IMR-90 (cell line): ENCODE results near the gene CTAG2. TPM values are rescaled to one million over a fixed set of nuclear protein-coding genes. Genes with fewer than 3 reads are reported as not detected.

ENCODE experiments used
- ATAC-seq: fragments of 200-7000 bp; cut with Tn5 transposase; 2 replicates; pipeline ENCODE4 v1.9.1; 2020; ENCODE audit warnings: low read depth, mild to moderate bottlenecking, moderate library complexity
- BruUV-seq: library from RNA; stranded (reverse); fragments of 400-500 nt; replicated peaks from 2 replicates; lab custom pipeline; 2021; lab: Mats Ljungman, UMichigan
- CTCF ChIA-PET: fragments of 300-600 bp; formaldehyde crosslinking; extraction: SDS; loops from one replicate; lab custom pipeline; 2021; ENCODE audit warnings: antibody characterized with exemption; lab: Yijun Ruan, JAX
- POLR2A ChIA-PET: fragments of 300-600 bp; sonication (Branson Sonifier 250); formaldehyde crosslinking; loops from one replicate; lab custom pipeline; 2022; ENCODE audit warnings: antibody characterized with exemption; ENCODE audit not compliant: unreplicated experiment; lab: Charles Lee
- DNase-seq: peaks from one replicate; pipeline ENCODE4 v3.0.0; 2013
- H2AFZ ChIP-seq: replicated peaks from 2 replicates; pipeline ENCODE3; 2013; ENCODE audit warnings: low read length, mild to moderate bottlenecking; ENCODE audit not compliant: poor library complexity
- H2AK5ac ChIP-seq: 2 replicates; pipeline ENCODE4 v1.6.1; 2013; ENCODE audit warnings: low read depth, low read length, inconsistent platforms
- H2AK9ac ChIP-seq: replicated peaks from 2 replicates; pipeline ENCODE3; 2013; ENCODE audit warnings: mild to moderate bottlenecking, low read depth, low read length, moderate library complexity; ENCODE audit not compliant: poor library complexity
- H2BK120ac ChIP-seq: 2 replicates; pipeline ENCODE4 v1.6.1; 2013; ENCODE audit warnings: low read depth, low read length, inconsistent platforms
- H2BK15ac ChIP-seq: 3 replicates; pipeline ENCODE4 v1.6.1; 2013; ENCODE audit warnings: low read depth, low read length, inconsistent platforms
- H2BK20ac ChIP-seq: 2 replicates; pipeline ENCODE4 v1.6.1; 2013; ENCODE audit warnings: low read depth, mild to moderate bottlenecking, inconsistent platforms, low read length, moderate library complexity
- H2BK5ac ChIP-seq: 2 replicates; pipeline ENCODE4 v1.6.1; 2013; ENCODE audit warnings: mild to moderate bottlenecking, low read depth, low read length, inconsistent platforms; ENCODE audit not compliant: poor library complexity, severe bottlenecking
- H3K14ac ChIP-seq: replicated peaks from 2 replicates; pipeline ENCODE4 v1.6.1; 2013; ENCODE audit warnings: low read depth, low read length, inconsistent platforms
- H3K18ac ChIP-seq: 2 replicates; pipeline ENCODE4 v1.6.1; 2013; ENCODE audit warnings: low read depth, low read length, control low read depth
- H3K23ac ChIP-seq: 2 replicates; pipeline ENCODE4 v1.6.1; 2013; ENCODE audit warnings: low read depth, low read length, inconsistent platforms
- H3K27ac ChIP-seq: 2 replicates; pipeline ENCODE4 v1.5.1; 2013; ENCODE audit warnings: mild to moderate bottlenecking, control low read depth, low read length; ENCODE audit not compliant: insufficient read depth
- H3K27me3 ChIP-seq: 2 replicates; pipeline ENCODE4 v1.6.1; 2013; ENCODE audit warnings: low read length; ENCODE audit not compliant: control insufficient read depth, insufficient read depth
- H3K36me3 ChIP-seq: 2 replicates; pipeline ENCODE4 v1.6.1; 2013; ENCODE audit warnings: low read length, mixed read lengths; ENCODE audit not compliant: control insufficient read depth, insufficient read depth
- H3K4ac ChIP-seq: 2 replicates; pipeline ENCODE4 v1.6.1; 2013; ENCODE audit warnings: low read depth, low read length, inconsistent platforms
- H3K4me1 ChIP-seq: 2 replicates; pipeline ENCODE4 v1.6.1; 2013; ENCODE audit warnings: low read length, mixed read lengths; ENCODE audit not compliant: control insufficient read depth, insufficient read depth
- H3K4me2 ChIP-seq: 2 replicates; pipeline ENCODE4 v1.6.1; 2013; ENCODE audit warnings: low read depth, mild to moderate bottlenecking, control low read depth, low read length, moderate library complexity
- H3K4me3 ChIP-seq: 2 replicates; pipeline ENCODE4 v1.5.1; 2013; ENCODE audit warnings: low read depth, mild to moderate bottlenecking, control low read depth, low read length, moderate library complexity; ENCODE audit not compliant: insufficient read depth
- H3K56ac ChIP-seq: 2 replicates; pipeline ENCODE4 v1.6.1; 2013; ENCODE audit warnings: low read length, inconsistent platforms; ENCODE audit not compliant: insufficient read depth; ENCODE audit errors: extremely low read depth
- H3K79me1 ChIP-seq, 2 experiments: 2 replicates each; pipeline ENCODE4 v1.6.1; 2013; ENCODE audit warnings: low read length in 2 of 2, inconsistent platforms in 1 of 2, low read depth in 1 of 2
- H3K9ac ChIP-seq: 2 replicates; pipeline ENCODE4 v1.6.1; 2013; ENCODE audit warnings: low read depth, low read length, control low read depth
- H3K9me1 ChIP-seq: 2 replicates; pipeline ENCODE4 v1.6.1; 2013; ENCODE audit warnings: low read length, inconsistent platforms; ENCODE audit not compliant: insufficient read depth
- H3K9me3 ChIP-seq: 2 replicates; pipeline ENCODE4 v1.6.1; 2013; ENCODE audit warnings: low read length; ENCODE audit not compliant: control insufficient read depth, insufficient read depth
- H4K20me1 ChIP-seq: 2 replicates; pipeline ENCODE4 v1.6.1; 2013; ENCODE audit warnings: low read length, inconsistent platforms; ENCODE audit not compliant: insufficient read depth
- H4K5ac ChIP-seq: 2 replicates; pipeline ENCODE4 v1.6.1; 2013; ENCODE audit warnings: mild to moderate bottlenecking, low read depth, low read length, control low read depth
- H4K8ac ChIP-seq, 2 experiments: 2 replicates each; pipeline ENCODE4 v1.6.1; 2013; ENCODE audit warnings: low read depth in 2 of 2, low read length in 2 of 2, control low read depth in 1 of 2, inconsistent platforms in 1 of 2
- H4K91ac ChIP-seq: 2 replicates; pipeline ENCODE4 v1.6.1; 2013; ENCODE audit warnings: low read depth, low read length, inconsistent platforms; ENCODE audit not compliant: insufficient read depth
- BHLHE40 ChIP-seq: fragments of 150-350 bp; IDR thresholded peaks from 2 replicates; pipeline ENCODE4 v1.6.1; 2016; ENCODE audit warnings: mild to moderate bottlenecking, low read depth, low read length
- CEBPB ChIP-seq: IDR thresholded peaks from 2 replicates; pipeline ENCODE4 v1.6.1; 2012; ENCODE audit warnings: low read depth, low read length, improper control_type of control experiment
- CHD1 ChIP-seq: IDR thresholded peaks from 2 replicates; pipeline ENCODE4 v1.6.1; 2012; ENCODE audit warnings: low read depth, low read length, improper control_type of control experiment
- FOS ChIP-seq: fragments of 150-350 bp; IDR thresholded peaks from 2 replicates; pipeline ENCODE4 v1.6.1; 2016; ENCODE audit warnings: low read depth, low read length
- MAFK ChIP-seq: IDR thresholded peaks from 2 replicates; pipeline ENCODE4 v1.6.1; 2012; ENCODE audit warnings: low read depth, low read length, improper control_type of control experiment
- MAZ ChIP-seq: IDR thresholded peaks from 2 replicates; pipeline ENCODE4 v1.6.1; 2012; ENCODE audit warnings: low read depth, mild to moderate bottlenecking, low read length, improper control_type of control experiment, moderate library complexity, borderline replicate concordance
- MXI1 ChIP-seq: IDR thresholded peaks from 2 replicates; pipeline ENCODE4 v1.6.1; 2012; ENCODE audit warnings: low read depth, mild to moderate bottlenecking, low read length, moderate library complexity, borderline replicate concordance
- NFE2L2 ChIP-seq: fragments of 150-350 bp; IDR thresholded peaks from 2 replicates; pipeline ENCODE4 v1.6.1; 2016; ENCODE audit warnings: low read depth, mild to moderate bottlenecking, low read length
- POLR2A ChIP-seq: IDR thresholded peaks from 2 replicates; pipeline ENCODE4 v1.6.1; 2012; ENCODE audit warnings: mild to moderate bottlenecking, low read depth, low read length
- RAD21 ChIP-seq: IDR thresholded peaks from 2 replicates; pipeline ENCODE4 v1.6.1; 2012; ENCODE audit warnings: low read length, improper control_type of control experiment
- RCOR1 ChIP-seq: IDR thresholded peaks from 2 replicates; pipeline ENCODE4 v1.6.1; 2012; ENCODE audit warnings: mild to moderate bottlenecking, low read length, improper control_type of control experiment; ENCODE audit not compliant: insufficient replicate concordance
- RFX5 ChIP-seq: IDR thresholded peaks from 2 replicates; pipeline ENCODE4 v1.8.0; 2012; ENCODE audit warnings: low read depth, mild to moderate bottlenecking, low read length, moderate library complexity
- SMC3 ChIP-seq: fragments of 150-350 bp; IDR thresholded peaks from 2 replicates; pipeline ENCODE4 v1.6.1; 2016; ENCODE audit warnings: low read depth, mild to moderate bottlenecking, antibody characterized with exemption, low read length, moderate library complexity
- WGBS, 2 experiments: methylation state at CpG; one replicate each; pipeline versions ENCODE4 v1.1.5 to v1.1.7; 2013; ENCODE audit warnings: missing lambda C conversion rate in 2 of 2; ENCODE audit not compliant: insufficient read length in 1 of 2; ENCODE audit errors: extremely low coverage in 2 of 2; 5-methylcytosine and 5-hydroxymethylcytosine counted together
- dilution Hi-C: fragments of 300-500 bp; cut with HindIII; formaldehyde crosslinking; loops from one replicate; pipeline ENCODE4 v1.14.3; 2018; ENCODE audit warnings: low sequenced_read_pairs; ENCODE audit not compliant: unreplicated experiment
- in situ Hi-C: fragments of 300-500 bp; cut with MboI; formaldehyde crosslinking; loops from 3 replicates; pipeline ENCODE4 v1.14.3; 2019; ENCODE audit warnings: low sequenced_read_pairs, inconsistent platforms, mixed read lengths
- intact Hi-C: fragments of 100-400 bp; cut with micrococcal nuclease; formaldehyde crosslinking; loops from 2 replicates; pipeline ENCODE4 v1.10.0; 2022
- polyA plus RNA-seq, 3 experiments: library from polyadenylated mRNA; depleted of rRNA; stranded (reverse); fragments of >200 nt; gene quantifications; 2 replicates each; pipeline ENCODE4 v1.2.3, GENCODE V29; 2012; ENCODE audit warnings: low replicate concordance in 1 of 3
- total RNA-seq: library from RNA; depleted of rRNA; stranded (reverse); fragments of >200 nt; gene quantifications from 2 replicates; pipeline ENCODE4 v1.2.3, GENCODE V29; 2012
- TF ChIP-seq, protein P1 (sequence below): fragments of 150-350 bp; IDR thresholded peaks from 2 replicates; pipeline ENCODE4 v1.6.1; 2016; ENCODE audit warnings: low read depth, mild to moderate bottlenecking, low read length, moderate library complexity, borderline replicate concordance
- TF ChIP-seq, protein P2 (sequence below): fragments of 150-350 bp; IDR thresholded peaks from 2 replicates; pipeline ENCODE4 v1.6.1; 2017; ENCODE audit warnings: mild to moderate bottlenecking, antibody characterized with exemption, low read length, low read depth
- TF ChIP-seq, protein P3 (sequence below): conservative IDR thresholded peaks from 2 replicates; pipeline ENCODE4 v1.5.1; 2012; ENCODE audit warnings: mild to moderate bottlenecking, low read depth, low read length, improper control_type of control experiment

The CTAG2 gene
- total and polyA plus RNA-seq, 2 of the 4 experiments (the other 2 are of a cell fraction): 27.1 to 42.5 TPM

DNA sequence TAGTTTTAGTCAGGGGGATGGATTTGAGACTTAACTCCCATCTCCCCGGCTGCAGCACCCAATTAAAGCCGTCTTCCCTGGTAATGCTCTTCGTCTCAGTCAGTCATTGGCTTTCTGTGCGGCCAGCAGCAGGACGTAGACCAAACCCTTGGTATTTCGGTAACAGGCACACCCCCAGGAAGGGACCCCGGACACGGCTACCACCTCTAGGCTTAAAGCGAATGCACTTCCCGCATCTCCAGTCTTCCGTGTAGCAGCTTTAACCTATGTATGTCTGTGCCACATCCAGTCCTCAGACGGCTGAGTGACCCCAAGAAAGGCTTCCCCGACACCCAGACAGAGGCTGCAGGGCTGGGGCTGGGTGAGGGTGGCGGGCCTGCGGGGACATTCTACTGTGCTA lies 1.5 kb upstream of the CTAG2 start:
- no peak overlapping the region for H3K27ac ChIP-seq
- no TSS peak for BruUV-seq
- no peaks in the 10 kb centered on the region for H3K9me1 ChIP-seq
- H2AFZ ChIP-seq: no peak overlapping the region
- H4K91ac ChIP-seq: no peak overlapping the region
- no peaks in the 10 kb centered on the region for H3K4me1 ChIP-seq
- H2AK5ac ChIP-seq: no peak overlapping the region
- no peak overlapping the region for H3K23ac ChIP-seq
- H3K4me3 ChIP-seq: no peak overlapping the region
- no peak overlapping the region for H4K5ac ChIP-seq
- POLR2A ChIA-PET: no interaction called here
- in situ Hi-C loops: no loop called here
- H3K9ac ChIP-seq: no peak overlapping the region
- CTCF ChIA-PET: no interaction called here
- H4K8ac ChIP-seq: no peak overlapping the region
- H3K14ac ChIP-seq: no peak overlapping the region
- H2BK120ac ChIP-seq: no peak overlapping the region
- H3K4ac ChIP-seq: no peak overlapping the region
- H3K4me2 ChIP-seq: no peak overlapping the region
- intact Hi-C loops: no loop called here
- no peak for DNase-seq
- H3K18ac ChIP-seq: no peak overlapping the region
- no peaks in the 10 kb centered on the region for H3K79me1 ChIP-seq
- no peaks in the 10 kb centered on the region; the same call in 1 of the 2 replicates for H3K27me3 ChIP-seq
- TF ChIP-seq, protein P1, sequence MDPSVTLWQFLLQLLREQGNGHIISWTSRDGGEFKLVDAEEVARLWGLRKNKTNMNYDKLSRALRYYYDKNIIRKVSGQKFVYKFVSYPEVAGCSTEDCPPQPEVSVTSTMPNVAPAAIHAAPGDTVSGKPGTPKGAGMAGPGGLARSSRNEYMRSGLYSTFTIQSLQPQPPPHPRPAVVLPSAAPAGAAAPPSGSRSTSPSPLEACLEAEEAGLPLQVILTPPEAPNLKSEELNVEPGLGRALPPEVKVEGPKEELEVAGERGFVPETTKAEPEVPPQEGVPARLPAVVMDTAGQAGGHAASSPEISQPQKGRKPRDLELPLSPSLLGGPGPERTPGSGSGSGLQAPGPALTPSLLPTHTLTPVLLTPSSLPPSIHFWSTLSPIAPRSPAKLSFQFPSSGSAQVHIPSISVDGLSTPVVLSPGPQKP: no peak
- TF ChIP-seq CEBPB: no peak
- TF ChIP-seq, protein P2, sequence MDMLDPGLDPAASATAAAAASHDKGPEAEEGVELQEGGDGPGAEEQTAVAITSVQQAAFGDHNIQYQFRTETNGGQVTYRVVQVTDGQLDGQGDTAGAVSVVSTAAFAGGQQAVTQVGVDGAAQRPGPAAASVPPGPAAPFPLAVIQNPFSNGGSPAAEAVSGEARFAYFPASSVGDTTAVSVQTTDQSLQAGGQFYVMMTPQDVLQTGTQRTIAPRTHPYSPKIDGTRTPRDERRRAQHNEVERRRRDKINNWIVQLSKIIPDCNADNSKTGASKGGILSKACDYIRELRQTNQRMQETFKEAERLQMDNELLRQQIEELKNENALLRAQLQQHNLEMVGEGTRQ: no peak
- TF ChIP-seq, protein P3, sequence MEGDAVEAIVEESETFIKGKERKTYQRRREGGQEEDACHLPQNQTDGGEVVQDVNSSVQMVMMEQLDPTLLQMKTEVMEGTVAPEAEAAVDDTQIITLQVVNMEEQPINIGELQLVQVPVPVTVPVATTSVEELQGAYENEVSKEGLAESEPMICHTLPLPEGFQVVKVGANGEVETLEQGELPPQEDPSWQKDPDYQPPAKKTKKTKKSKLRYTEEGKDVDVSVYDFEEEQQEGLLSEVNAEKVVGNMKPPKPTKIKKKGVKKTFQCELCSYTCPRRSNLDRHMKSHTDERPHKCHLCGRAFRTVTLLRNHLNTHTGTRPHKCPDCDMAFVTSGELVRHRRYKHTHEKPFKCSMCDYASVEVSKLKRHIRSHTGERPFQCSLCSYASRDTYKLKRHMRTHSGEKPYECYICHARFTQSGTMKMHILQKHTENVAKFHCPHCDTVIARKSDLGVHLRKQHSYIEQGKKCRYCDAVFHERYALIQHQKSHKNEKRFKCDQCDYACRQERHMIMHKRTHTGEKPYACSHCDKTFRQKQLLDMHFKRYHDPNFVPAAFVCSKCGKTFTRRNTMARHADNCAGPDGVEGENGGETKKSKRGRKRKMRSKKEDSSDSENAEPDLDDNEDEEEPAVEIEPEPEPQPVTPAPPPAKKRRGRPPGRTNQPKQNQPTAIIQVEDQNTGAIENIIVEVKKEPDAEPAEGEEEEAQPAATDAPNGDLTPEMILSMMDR: no peak
- no peak for TF ChIP-seq NFE2L2
- TF ChIP-seq MXI1: no peak
- no peak for TF ChIP-seq CHD1
- TF ChIP-seq RAD21: no peak
- TF ChIP-seq BHLHE40: no peak
- no peak for TF ChIP-seq MAFK
- no peak for TF ChIP-seq RFX5
- no peak for TF ChIP-seq SMC3
- TF ChIP-seq POLR2A: no peak
- no peak for TF ChIP-seq MAZ
- no peak for TF ChIP-seq RCOR1
- TF ChIP-seq FOS: no peak
- H3K36me3 ChIP-seq: no peaks in the 10 kb centered on the region
- no peak overlapping the region for H2AK9ac ChIP-seq
- no peak overlapping the region for H2BK20ac ChIP-seq
- 88% methylated on average over 6 of the region's 15 CpGs; no CpG with 5 or more reads in 1 of the 2 experiments for WGBS, 2 experiments
- no peak overlapping the region for H2BK5ac ChIP-seq
- H2BK15ac ChIP-seq: no peak overlapping the region
- peaks cover 3% of the 10 kb centered on the region for H3K9me3 ChIP-seq
- dilution Hi-C loops: no loop called here
- ATAC-seq: no peak
- H4K20me1 ChIP-seq: no peaks in the 10 kb centered on the region
- no peak overlapping the region for H3K56ac ChIP-seq
